Activated CD4-positive, alpha-beta T cell treated with anti-CD3 and anti-CD28 coated beads, Interleukin-2, Interleukin-6, amounts not matched to agents 100 ng/mL and 50 ng/mL, durations not matched to agents 16 hours and 8 hours (primary cell): ENCODE results near the gene BCL2.

Experiments
- DNase-seq: peaks from one replicate; pipeline ENCODE4 v3.0.0-alpha.2; 2020

BCL2 gene

DNA sequence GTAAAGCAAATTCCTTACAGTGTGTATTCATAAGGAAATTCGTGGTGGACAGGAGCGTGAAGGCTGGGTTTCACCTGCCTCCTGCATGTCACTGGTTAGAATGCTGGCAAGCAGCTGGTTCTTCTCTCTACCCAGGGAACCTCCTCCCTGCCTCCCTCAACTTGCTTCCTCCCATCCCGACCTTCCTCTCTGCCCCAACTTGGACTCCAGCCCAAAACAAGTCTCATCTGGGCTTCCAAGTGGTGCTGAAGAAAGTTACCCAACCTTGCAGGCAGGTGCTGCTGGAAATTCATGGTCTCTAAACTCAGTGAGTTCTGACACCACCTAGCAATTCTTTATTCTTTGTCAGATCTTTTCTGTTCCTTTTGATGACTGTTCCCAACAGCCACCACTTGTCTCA lies 184.5 kb downstream of the BCL2 start:
- no peak for DNase-seq

DNA sequence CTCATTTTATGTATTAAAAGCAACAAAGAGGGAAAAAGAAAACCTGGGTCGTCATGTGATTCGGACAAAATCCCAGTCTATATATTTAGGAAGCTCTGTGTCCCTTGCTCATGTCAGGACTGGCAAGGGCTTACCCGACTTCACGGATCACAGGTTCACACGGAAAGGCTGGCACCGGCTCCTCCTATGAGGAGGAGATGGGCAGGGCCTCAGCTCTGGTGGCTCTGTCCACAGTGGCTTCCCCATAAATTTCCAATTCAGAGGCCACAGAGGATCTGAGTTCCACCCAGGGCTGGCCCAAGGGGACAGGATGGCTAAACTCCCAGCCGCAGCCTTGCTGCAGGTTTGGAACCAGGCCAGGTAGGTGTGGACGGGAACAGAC lies 186.8 kb downstream of the BCL2 start:
- no peak for DNase-seq

- no peak for DNase-seq
Measured at GRCh38 chr18:63131959-63132818, 187.4 kb downstream of the BCL2 start.

DNA sequence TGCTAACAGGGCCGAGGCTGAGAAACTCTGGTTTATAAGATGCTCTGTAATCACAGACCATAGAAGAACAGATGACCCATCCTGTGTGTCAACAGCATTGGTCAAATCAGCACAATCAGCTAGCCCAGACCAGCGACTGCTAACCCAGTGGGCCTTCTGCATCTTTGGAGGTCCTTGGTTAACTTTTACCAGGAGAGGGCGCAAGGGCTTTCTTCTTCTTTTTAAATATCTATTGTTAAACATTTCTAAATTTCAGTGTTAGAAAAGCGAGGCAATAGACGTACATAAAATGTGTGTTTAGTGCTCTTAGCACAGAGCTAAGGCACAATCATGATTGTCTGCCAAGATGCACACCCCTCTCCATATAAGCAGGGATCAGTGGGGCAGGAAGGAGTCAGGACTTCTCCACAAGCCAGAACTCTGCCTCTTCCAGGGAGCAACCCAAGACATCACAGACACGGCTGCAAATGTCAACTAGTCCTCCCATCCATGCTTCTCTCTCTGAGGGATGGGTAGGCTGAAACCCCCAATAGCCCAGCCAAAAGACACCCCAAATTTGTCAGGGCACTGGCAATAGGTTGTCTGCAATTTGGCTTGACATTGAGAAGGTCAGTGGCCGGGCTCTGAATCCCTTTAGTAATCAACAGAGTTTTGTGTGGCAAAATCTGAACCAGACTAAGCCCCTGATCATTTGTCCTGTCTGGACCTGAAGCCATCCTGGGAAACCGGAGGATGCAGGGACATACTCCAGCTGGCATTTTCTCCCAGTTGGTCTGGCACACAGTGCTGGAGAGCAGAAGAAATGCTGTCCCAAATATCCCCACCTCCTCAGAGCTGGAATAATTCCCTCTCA lies 188.2 kb downstream of the BCL2 start:
- DNase-seq: peak; percentile 72

GRCh38 chr18:63130176-63130575 lies 189.4 kb downstream of the BCL2 start:
- DNase-seq: no peak

GRCh38 chr18:63128237-63128974 lies 191.2 kb downstream of the BCL2 start:
- DNase-seq: no peak

DNA sequence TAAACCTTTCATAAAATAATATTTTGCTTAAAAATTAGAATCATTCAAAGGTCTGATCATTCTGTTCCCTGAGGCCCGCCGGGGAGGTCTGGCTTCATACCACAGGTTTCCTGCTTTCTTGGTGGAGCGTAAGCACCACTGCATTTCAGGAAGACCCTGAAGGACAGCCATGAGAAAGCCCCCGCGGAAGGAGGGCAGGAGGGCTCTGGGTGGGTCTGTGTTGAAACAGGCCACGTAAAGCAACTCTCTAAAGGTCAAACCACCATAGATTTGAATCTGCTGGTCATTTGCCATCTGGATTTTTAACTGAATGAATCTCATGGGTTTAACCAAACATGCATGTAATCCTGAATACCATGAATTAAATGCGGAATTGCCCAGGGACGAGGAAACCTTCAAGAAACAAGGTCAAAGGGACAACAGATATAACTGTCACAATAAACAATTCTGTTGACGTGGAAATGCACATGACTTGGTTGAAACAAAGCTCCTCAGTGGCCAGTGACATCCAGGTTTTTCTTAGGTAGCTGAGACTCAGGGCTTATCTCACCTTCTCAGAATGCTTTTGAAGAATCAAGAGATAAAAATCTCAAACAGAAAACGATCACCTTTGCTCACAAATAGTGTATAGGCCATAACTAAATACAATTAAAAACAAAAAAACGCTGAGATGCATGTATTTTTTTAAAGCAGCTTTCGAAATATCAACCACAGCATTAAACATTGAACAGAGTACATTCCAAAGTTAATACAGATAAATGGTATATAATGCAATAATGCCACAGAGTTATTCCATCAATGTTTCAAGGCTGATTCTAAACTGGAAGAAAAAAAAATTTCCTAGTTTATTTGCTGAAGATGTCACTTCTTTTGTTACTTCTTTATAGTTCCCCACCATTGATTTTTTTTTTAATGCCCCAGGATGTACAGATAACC lies 193.2 kb downstream of the BCL2 start:
- DNase-seq: no peak

GRCh38 chr18:63120620-63121019 lies 198.9 kb downstream of the BCL2 start:
- DNase-seq: no peak

- peak; percentile 35 for DNase-seq
Measured at GRCh38 chr18:63119647-63120046, 199.9 kb downstream of the BCL2 start.

- no peak for DNase-seq
Measured at GRCh38 chr18:63113899-63114565, 205.5 kb downstream of the BCL2 start.

GRCh38 chr18:63112706-63113105 lies 206.9 kb downstream of the BCL2 start:
- DNase-seq: no peak

DNA sequence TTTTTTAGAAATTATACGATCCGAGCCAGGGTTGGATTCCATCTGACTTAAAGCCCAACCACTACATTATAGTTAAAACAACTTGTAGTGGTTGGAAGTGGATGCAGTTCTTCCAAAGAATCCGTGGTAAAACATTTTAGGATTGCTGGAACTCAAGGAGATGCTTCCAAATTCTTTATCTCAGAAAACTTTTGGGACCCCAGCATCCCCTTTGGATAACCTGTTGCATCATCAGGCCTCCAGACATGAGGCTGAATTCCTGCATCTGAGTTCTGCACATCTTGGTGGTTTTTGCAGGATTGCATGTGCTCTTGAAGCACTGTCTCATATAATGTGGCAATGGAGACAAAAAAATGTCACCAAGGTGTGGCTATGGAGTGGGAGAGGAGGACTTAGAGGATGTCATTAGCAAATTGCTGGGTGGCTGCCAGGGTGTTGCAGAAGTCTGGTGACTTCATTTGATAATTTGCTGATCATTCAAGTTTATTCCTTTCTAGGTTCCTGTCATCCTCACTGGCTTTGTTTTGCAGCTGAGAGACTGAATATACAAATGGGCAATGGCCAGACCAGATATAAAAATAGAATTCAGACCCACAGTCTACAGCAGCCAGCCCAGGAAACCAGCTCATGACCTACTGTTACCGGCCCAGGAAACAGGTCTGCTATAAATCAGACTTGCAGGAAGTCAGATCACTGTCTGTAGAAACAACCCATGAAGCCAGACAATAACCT lies 207.7 kb downstream of the BCL2 start:
- no peak for DNase-seq

- DNase-seq: peak; percentile 62
Measured at GRCh38 chr18:63109802-63110201, 209.8 kb downstream of the BCL2 start.

- no peak for DNase-seq
Measured at GRCh38 chr18:63109022-63109421, 210.5 kb downstream of the BCL2 start.

DNA sequence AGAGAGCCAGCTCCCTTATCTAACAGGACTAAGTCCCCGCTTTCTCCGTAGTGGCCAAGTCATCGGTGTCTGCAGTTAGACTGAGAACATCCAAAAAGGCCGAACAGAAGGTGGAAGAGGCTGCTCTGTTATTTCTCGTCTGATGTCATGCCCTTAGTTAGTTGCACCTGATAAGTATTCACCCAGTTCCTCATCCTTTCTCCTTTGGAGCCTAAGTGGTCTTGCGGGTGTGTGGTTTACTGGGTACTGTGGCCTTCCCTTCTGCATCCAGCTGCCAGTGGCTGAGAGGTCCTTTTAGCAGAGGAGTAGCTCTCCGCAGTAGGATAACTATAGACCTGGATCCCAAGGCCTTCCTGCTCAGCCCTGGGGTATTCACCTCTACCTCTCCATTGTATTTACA lies 211.6 kb downstream of the BCL2 start:
- DNase-seq: no peak

GRCh38 chr18:63107171-63107845 lies 212.3 kb downstream of the BCL2 start:
- DNase-seq: peak; percentile 79

DNA sequence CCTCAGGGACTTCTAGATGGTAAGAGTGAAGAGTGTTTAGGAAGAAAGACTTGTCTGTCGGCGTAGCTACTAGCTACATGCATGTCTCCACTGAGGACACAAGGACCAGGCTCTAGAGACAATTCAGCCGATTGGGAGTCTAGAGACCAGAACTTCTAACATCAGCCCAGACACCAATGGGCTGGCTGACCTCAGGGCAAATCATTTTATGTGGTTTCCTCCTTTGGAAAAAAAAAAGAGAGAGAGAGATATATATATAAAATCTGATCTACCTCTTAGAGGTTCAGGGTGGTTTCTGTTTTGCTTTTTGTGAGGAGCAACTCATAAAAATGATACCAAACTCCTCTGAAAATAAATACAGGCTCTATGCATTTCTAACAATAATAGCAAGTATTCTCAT lies 212.8 kb downstream of the BCL2 start:
- peak; percentile 44 for DNase-seq

- no peak for DNase-seq
Measured at GRCh38 chr18:63105636-63106316, 213.8 kb downstream of the BCL2 start.

GRCh38 chr18:63104868-63105267 lies 214.7 kb downstream of the BCL2 start:
- DNase-seq: no peak
